Measurements from ENCODE around the gene METRN.
"Not testable (repeated sequence)": the region's sequence is repeated elsewhere in the genome, so short reads cannot be mapped to it uniquely, and the experiment has no call there.

Gene METRN

GRCh38 chr16:741986-742629 is 27.2 kb downstream of the METRN start:
- 94% methylated on average over 15 of the region's 15 CpGs for WGBS
- no peak for DNase-seq
- H2AFZ ChIP-seq (ENCODE audit: low read depth, low read length): no peak overlapping the region

GRCh38 chr16:742894-743293 is 28.0 kb downstream of the METRN start:
- not testable (repeated sequence) for H2BK120ac ChIP-seq (ENCODE audit: low read depth, low read length); H3K14ac ChIP-seq (ENCODE audit: low read length in 2 of 2); H4K8ac ChIP-seq (ENCODE audit: low read length); H2BK5ac ChIP-seq (ENCODE audit: low read depth, low read length, poor library complexity, severe bottlenecking); H4K91ac ChIP-seq (ENCODE audit: low read length); H2AFZ ChIP-seq (ENCODE audit: low read depth, low read length); H2AK5ac ChIP-seq (ENCODE audit: low read length, severe bottlenecking); H3K9ac ChIP-seq (ENCODE audit: low read length); H3K27ac ChIP-seq (ENCODE audit: low read length, poor library complexity, severe bottlenecking); H3K9me3 ChIP-seq (ENCODE audit: control insufficient read depth, low read length); DNase-seq; H3K4ac ChIP-seq (ENCODE audit: low read depth in 1 of 2, low read length in 2 of 2); H3K18ac ChIP-seq (ENCODE audit: low read depth in 1 of 2, low read length in 2 of 2); H3K27me3 ChIP-seq (ENCODE audit: control insufficient read depth in 1 of 2, insufficient read depth in 1 of 2, low read length in 2 of 2); H3K4me3 ChIP-seq (ENCODE audit: insufficient read depth in 1 of 2, low read depth in 1 of 2, low read length in 2 of 2); H3K4me2 ChIP-seq (ENCODE audit: low read length, poor library complexity, severe bottlenecking); H3K23ac ChIP-seq (ENCODE audit: low read length in 2 of 2); H2BK15ac ChIP-seq (ENCODE audit: low read depth, poor library complexity, severe bottlenecking); H2BK12ac ChIP-seq (ENCODE audit: low read length in 2 of 2)
- peaks cover 17% of the 10 kb centered on the region for H3K4me1 ChIP-seq (ENCODE audit: control insufficient read depth, insufficient read depth, low read depth, low read length)
- H3K36me3 ChIP-seq (ENCODE audit: control insufficient read depth in 1 of 2, insufficient read depth in 2 of 2, low read depth in 1 of 2, low read length in 2 of 2): peaks cover 7 to 16% of the 10 kb centered on the region in 2 experiments
- H3K79me1 ChIP-seq (replicated peaks; ENCODE audit: low read length, poor library complexity, severe bottlenecking): peaks cover 18% of the 10 kb centered on the region
- 88% methylated on average over 13 of the region's 14 CpGs for WGBS

More at GRCh38 chr16:741986-742629, 27.2 kb downstream of the METRN start:
- Histone ChIP-seq H2BK120ac (ENCODE audit: low read depth, low read length) (no peak overlapping the region), H3K4me1 (ENCODE audit: control insufficient read depth, insufficient read depth, low read depth, low read length) (peaks cover 17% of the 10 kb centered on the region), H3K9me3 (ENCODE audit: control insufficient read depth, low read length) (no peaks in the 10 kb centered on the region), H3K27ac (ENCODE audit: low read length, poor library complexity, severe bottlenecking) (no peak overlapping the region), H3K18ac (ENCODE audit: low read depth in 1 of 2, low read length in 2 of 2) (no peak overlapping the region), H3K9ac (ENCODE audit: low read length) (no peak overlapping the region), H4K8ac (ENCODE audit: low read length) (peak overlapping the region; percentile 64), H3K27me3 (ENCODE audit: control insufficient read depth in 1 of 2, insufficient read depth in 1 of 2, low read length in 2 of 2) (peaks cover 0 to 6% of the 10 kb centered on the region in 2 experiments), H3K4me3 (ENCODE audit: insufficient read depth in 1 of 2, low read depth in 1 of 2, low read length in 2 of 2) (peak overlapping the region in 1 of 2 experiments; percentile 33), H3K23ac (ENCODE audit: low read length in 2 of 2) (no peak overlapping the region), H3K4me2 (ENCODE audit: low read length, poor library complexity, severe bottlenecking) (no peak overlapping the region), H2AK5ac (ENCODE audit: low read length, severe bottlenecking) (no peak overlapping the region), H2BK15ac (ENCODE audit: low read depth, poor library complexity, severe bottlenecking) (no peak overlapping the region), H2BK5ac (ENCODE audit: low read depth, low read length, poor library complexity, severe bottlenecking) (no peak overlapping the region), H4K91ac (ENCODE audit: low read length) (no peak overlapping the region), H2BK12ac (ENCODE audit: low read length in 2 of 2) (no peak overlapping the region), H3K36me3 (ENCODE audit: control insufficient read depth in 1 of 2, insufficient read depth in 2 of 2, low read depth in 1 of 2, low read length in 2 of 2) (peaks cover 15 to 23% of the 10 kb centered on the region in 2 experiments), H3K14ac (ENCODE audit: low read length in 2 of 2) (no peak overlapping the region), H3K4ac (ENCODE audit: low read depth in 1 of 2, low read length in 2 of 2) (no peak overlapping the region), H3K79me1 (replicated peaks; ENCODE audit: low read length, poor library complexity, severe bottlenecking) (peaks cover 25% of the 10 kb centered on the region)

DNA sequence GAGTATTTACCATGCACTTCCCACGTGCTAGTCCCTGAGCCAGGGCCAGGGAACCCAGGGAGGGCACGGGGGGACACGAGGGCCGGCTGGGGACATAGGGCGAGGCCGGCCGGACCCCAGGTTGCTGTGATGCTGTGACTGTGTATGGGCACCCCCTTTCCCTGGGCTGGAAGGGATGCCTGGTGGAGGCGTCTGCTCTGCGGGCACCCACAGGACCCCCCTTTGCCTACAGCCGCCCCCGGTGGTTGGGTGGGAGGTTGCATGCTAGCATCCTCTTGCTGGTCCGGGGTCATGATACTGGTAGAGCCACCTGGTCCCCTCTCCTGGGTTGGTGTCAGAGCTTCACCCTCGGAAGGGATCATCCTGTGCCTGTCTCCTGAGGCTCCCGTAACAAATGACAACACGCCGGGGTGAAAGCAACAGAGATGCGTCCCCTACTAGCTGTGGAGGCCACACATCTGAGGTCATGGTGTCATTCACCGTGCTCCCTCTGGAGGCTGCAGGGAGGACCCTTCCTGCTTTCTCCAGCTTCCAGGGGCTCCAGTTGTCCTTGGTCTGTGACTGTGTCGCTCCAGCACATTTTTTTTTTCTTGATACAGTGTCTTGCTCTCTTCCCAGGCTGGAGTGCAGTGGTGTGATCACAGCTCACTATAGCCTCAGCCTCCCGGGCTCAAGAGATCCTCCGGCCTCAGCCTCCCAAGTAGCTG is 29.0 kb downstream of the METRN start:
- no peak overlapping the region for H3K9ac ChIP-seq (ENCODE audit: low read length)
- no peak overlapping the region for H3K4me3 ChIP-seq (ENCODE audit: insufficient read depth in 1 of 2, low read depth in 1 of 2, low read length in 2 of 2)
- no peak overlapping the region for H3K18ac ChIP-seq (ENCODE audit: low read depth in 1 of 2, low read length in 2 of 2)
- H2BK12ac ChIP-seq (ENCODE audit: low read length in 2 of 2): no peak overlapping the region
- no peak overlapping the region for H4K91ac ChIP-seq (ENCODE audit: low read length)
- whole genome bisulfite sequencing: 90% methylated on average over 20 of the region's 21 CpGs
- no peak overlapping the region for H3K4me2 ChIP-seq (ENCODE audit: low read length, poor library complexity, severe bottlenecking)
- H3K4me1 ChIP-seq (ENCODE audit: control insufficient read depth, insufficient read depth, low read depth, low read length): peaks cover 17% of the 10 kb centered on the region
- H3K4ac ChIP-seq (ENCODE audit: low read depth in 1 of 2, low read length in 2 of 2): no peak overlapping the region
- H2BK5ac ChIP-seq (ENCODE audit: low read depth, low read length, poor library complexity, severe bottlenecking): no peak overlapping the region
- H3K27me3 ChIP-seq (ENCODE audit: control insufficient read depth in 1 of 2, insufficient read depth in 1 of 2, low read length in 2 of 2): peaks cover 0 to 6% of the 10 kb centered on the region in 2 experiments
- peaks cover 4 to 7% of the 10 kb centered on the region in 2 experiments for H3K36me3 ChIP-seq (ENCODE audit: control insufficient read depth in 1 of 2, insufficient read depth in 2 of 2, low read depth in 1 of 2, low read length in 2 of 2)
- peaks cover 15% of the 10 kb centered on the region for H3K79me1 ChIP-seq (replicated peaks; ENCODE audit: low read length, poor library complexity, severe bottlenecking)
- no peak overlapping the region for H4K8ac ChIP-seq (ENCODE audit: low read length)
- no peak for DNase-seq
- no peak overlapping the region for H3K23ac ChIP-seq (ENCODE audit: low read length in 2 of 2)
- no peak overlapping the region for H3K27ac ChIP-seq (ENCODE audit: low read length, poor library complexity, severe bottlenecking)
- H2AK5ac ChIP-seq (ENCODE audit: low read length, severe bottlenecking): no peak overlapping the region
- no peak overlapping the region for H3K14ac ChIP-seq (ENCODE audit: low read length in 2 of 2)
- no peaks in the 10 kb centered on the region for H3K9me3 ChIP-seq (ENCODE audit: control insufficient read depth, low read length)
- H2BK15ac ChIP-seq (ENCODE audit: low read depth, poor library complexity, severe bottlenecking): no peak overlapping the region
- no peak overlapping the region for H2AFZ ChIP-seq (ENCODE audit: low read depth, low read length)
- H2BK120ac ChIP-seq (ENCODE audit: low read depth, low read length): no peak overlapping the region

- Histone ChIP-seq H2BK120ac (ENCODE audit: low read depth, low read length) (no peak overlapping the region), H2AFZ (ENCODE audit: low read depth, low read length) (no peak overlapping the region), H3K79me1 (replicated peaks; ENCODE audit: low read length, poor library complexity, severe bottlenecking) (peaks cover 2% of the 10 kb centered on the region), H2AK5ac (ENCODE audit: low read length, severe bottlenecking) (no peak overlapping the region), H3K14ac (ENCODE audit: low read length in 2 of 2) (no peak overlapping the region), H3K4me3 (ENCODE audit: insufficient read depth in 1 of 2, low read depth in 1 of 2, low read length in 2 of 2) (no peak overlapping the region), H3K9me3 (ENCODE audit: control insufficient read depth, low read length) (no peaks in the 10 kb centered on the region), H3K23ac (ENCODE audit: low read length in 2 of 2) (no peak overlapping the region), H3K4me2 (ENCODE audit: low read length, poor library complexity, severe bottlenecking) (no peak overlapping the region), H2BK5ac (ENCODE audit: low read depth, low read length, poor library complexity, severe bottlenecking) (no peak overlapping the region), H3K18ac (ENCODE audit: low read depth in 1 of 2, low read length in 2 of 2) (no peak overlapping the region), H2BK15ac (ENCODE audit: low read depth, poor library complexity, severe bottlenecking) (no peak overlapping the region), H4K8ac (ENCODE audit: low read length) (no peak overlapping the region), H3K27me3 (ENCODE audit: control insufficient read depth in 1 of 2, insufficient read depth in 1 of 2, low read length in 2 of 2) (peaks cover 0 to 8% of the 10 kb centered on the region in 2 experiments), H2BK12ac (ENCODE audit: low read length in 2 of 2) (no peak overlapping the region), H4K91ac (ENCODE audit: low read length) (no peak overlapping the region), H3K9ac (ENCODE audit: low read length) (no peak overlapping the region), H3K4ac (ENCODE audit: low read depth in 1 of 2, low read length in 2 of 2) (no peak overlapping the region), H3K36me3 (ENCODE audit: control insufficient read depth in 1 of 2, insufficient read depth in 2 of 2, low read depth in 1 of 2, low read length in 2 of 2) (no peaks in the 10 kb centered on the region), H3K27ac (ENCODE audit: low read length, poor library complexity, severe bottlenecking) (no peak overlapping the region), H3K4me1 (ENCODE audit: control insufficient read depth, insufficient read depth, low read depth, low read length) (peaks cover 8% of the 10 kb centered on the region)
- 4% methylated on average over 14 of the region's 14 CpGs for WGBS
- no peak for DNase-seq
Measured at GRCh38 chr16:745739-746138, 30.8 kb downstream of the METRN start.
